Esophagus squamous epithelium (tissue), 4 donors: Measurements from ENCODE around the gene RBFOX1.

Source experiments
- CTCF ChIP-seq, 6 experiments: fragments of 450-650 bp in 4 of 6; fragments of 200-600 bp in 2 of 6; sonication (generic) in 2 of 6; IDR thresholded peaks; one replicate each; pipeline ENCODE4 v1.5.1; 2016 to 2019; ENCODE audit warnings: antibody characterized with exemption in 6 of 6, mild to moderate bottlenecking in 4 of 6, moderate library complexity in 4 of 6
- POLR2A ChIP-seq, 4 donors: fragments of 450-650 bp; IDR thresholded peaks; one replicate each; pipeline ENCODE4 v1.6.1; 2017; ENCODE audit warnings: antibody characterized with exemption in 4 of 4, mild to moderate bottlenecking in 4 of 4, moderate library complexity in 3 of 4

- no peak for TF ChIP-seq POLR2A (IDR thresholded peaks at IDR 0.05)
- TF ChIP-seq CTCF (IDR thresholded peaks at IDR 0.05) = no peak
Observed at GRCh38 chr16:7703672-7704071, 371.0 kb downstream of the RBFOX1 start.
